Measurements from ENCODE around the gene SH2D1B.

SH2D1B gene

DNA sequence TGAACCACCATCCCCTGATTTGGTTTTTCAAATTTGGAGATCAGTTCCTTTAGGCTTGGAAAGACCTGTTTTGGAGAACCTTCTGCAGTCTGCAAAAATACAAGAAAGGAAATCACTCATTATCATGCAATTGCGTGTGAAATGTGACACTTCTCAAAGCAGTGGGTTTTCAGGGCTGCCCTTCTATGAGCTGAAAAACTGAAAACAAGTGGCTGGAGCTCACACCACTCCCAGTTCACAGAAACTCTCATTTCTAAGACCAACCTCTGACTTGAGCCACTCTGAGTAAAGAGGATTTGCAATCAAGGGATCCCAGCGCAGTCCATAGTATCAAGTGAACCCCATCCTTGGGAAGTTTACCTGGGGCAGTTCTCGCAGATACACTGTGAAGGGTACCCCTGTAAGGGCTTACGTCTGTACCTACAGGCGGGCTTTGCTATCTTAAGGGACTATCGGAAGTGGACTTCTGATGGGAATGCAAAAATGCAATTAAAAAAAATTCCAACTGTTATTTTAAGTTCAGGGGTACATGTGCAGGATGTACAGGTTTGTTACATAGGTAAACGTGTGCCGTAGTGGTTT is 12.8 kb downstream of the SH2D1B start:
- DNase-seq, result no peak

DNA sequence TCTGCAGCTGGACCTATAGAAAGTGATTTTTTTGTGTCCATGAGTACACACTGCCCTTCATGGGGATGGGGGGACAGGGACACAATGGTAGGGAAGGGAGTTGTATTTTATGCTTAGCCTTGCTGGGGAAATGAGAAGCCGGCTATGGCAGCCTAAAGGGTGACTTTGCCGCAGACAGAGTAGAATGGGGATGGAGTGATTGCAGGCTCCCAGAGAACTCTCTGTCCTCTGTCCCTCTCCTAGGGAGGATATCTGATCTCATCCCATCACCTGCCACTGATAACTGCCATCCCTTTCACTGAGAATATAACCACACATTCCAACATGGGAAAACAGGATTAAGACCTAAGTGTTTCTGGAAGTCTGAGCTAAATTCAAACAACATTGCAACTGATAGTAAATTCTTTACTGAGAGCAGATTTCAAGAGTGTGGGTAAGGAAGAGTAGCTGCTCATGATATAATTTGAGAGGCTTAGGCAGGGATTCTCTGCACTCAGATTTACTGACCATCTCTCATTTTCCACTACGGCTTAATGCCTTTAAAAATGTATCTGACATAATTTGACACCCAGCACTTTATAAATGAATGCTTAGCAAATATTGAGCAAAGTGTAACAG is 13.9 kb downstream of the SH2D1B start:
- no peak for DNase-seq

DNA sequence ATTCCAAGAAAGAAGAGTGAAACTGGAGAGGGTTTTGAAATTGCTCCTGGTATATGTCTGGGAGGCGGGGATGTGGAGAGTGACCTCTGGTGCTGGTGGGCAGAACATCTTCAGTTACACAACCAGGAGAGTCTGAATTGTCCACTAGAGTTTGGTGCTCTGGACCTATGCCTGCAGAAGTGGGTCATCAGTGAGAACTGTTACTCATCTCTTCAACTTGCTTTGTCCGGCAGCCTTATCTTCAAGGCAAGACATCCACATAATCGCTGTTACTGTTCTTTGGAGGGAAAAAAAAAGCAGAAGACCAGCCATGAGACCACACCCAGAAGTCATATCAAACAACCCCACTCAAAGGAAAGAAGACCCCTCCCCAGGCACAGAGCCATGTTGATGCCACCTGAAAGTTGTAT is 14.9 kb downstream of the SH2D1B start:
- DNase-seq, result no peak

DNA sequence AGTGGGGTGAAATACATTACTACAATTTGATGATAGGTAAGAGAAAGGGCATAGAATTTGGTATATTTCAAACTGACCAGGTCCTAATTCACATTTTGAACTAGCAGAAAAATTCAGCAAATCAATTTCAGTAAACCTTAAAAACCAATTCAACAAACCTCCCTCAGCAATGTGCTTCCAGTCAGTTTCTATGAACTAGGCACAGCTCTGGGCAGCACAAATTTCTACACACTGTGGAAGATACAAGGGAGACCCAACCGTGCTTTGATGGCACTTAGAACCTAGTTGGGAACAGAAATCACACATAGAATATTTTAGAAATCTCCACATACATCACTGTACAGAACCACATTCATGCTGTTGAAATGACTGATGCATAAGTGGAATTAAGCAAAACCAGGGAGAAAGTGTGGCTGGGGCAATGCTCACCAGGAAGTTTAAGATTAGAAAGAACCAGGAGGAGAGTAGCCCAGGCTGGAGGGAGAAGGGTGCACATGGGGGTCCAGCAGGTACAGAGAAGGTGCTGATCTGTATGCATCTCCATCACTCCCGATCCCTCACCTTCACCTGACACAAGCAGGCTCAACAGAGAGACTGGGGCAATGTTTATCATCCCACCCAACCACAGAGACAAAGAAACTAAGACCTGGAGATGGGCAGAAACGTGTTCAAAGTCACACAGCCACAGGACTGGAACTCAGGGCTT is 15.6 kb downstream of the SH2D1B start:
- DNase-seq, result no peak

DNA sequence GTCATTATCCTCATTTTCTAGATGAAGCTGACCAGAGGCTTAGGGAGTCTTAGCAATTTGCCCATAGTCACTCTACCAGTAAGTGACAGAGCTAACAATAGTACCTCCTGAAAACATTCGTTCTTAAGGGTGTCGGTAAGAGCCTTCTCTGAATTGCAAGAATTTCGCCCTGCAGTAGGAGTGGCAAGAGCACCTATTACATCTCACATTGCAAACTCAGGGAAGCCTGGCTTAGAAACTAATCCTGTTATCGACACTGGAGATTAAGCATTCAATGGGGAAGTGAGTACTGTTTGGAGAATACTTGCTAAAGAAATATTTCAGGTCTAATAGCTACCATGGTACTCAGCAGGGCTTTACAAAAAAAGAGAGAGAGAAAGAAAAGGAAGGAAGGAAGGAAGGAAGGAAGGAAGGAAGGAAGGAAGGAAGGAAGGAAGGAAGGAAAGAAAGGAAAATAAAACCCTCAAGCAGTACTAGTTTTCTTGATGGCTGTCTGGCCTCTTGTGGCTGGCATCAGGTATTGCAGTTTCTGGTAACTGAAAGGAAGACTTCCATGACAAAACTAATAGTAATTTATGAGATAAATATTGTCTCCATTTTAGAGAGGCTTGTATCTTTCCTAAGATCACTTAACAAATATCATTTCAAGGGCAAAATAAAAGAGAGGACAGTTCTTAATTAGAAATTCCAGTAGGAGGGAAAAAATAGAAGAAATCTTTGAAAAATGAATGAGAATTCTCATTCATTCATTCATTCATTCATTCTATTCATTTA is 20.0 kb downstream of the SH2D1B start:
- DNase-seq, result peak; percentile 42 to 43

DNA sequence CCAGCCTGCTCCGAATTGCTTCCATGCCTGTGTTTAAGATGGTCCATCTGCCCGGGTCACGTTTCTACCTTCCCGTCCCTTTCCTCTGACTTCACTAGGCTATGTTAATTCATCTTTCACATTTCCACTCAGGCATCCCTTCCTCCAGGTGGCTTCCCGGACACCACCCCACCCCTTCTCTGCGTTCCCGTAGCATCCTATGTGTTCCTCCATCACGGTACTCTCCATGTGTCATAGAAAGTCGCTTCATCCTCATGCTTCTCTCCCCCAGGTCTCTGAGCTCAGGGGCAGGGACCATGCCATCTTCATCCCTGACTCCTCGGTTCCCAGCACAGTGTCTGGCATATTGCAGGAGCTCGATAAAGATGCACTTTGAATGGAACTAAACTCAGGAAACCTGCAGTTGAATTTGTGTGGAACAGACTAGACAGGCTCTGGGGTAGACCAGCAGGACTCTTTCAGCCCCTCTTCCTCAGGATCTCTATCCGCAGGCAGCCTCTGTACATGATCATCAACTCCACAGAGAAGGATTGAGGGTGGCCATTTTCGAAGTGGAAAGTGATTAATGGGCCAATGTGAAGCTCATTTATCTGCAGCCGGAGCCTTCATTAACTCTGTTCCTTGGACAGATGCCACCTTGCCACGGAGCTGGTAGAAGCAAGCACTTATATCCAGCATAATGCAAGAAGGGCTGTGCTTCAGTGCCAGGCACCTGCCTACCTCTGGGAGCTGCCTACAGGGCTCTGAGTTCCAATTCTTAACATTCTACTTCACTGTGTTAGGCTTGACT is 21.3 kb downstream of the SH2D1B start:
- DNase-seq, result no peak

DNA sequence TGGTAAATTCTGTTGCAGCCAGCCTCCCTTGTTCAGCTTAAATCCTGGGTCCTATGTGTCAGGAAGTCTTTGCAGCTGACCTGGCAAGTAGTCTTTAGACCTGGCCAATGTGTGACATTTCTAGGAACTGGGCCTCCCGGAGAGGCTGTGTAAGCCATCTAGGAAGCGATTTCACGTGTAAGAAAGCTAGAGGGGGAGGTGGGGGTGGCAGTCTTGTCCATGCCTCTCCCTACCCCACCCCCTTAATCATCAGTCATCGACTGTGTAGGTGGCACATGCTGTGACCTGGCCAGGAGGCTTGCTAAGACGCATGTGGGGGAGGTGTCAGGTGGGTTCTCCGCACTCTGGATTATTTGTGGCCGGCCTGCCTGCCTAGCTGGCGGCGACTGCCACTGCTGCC is 22.0 kb downstream of the SH2D1B start:
- no peak for DNase-seq

DNA sequence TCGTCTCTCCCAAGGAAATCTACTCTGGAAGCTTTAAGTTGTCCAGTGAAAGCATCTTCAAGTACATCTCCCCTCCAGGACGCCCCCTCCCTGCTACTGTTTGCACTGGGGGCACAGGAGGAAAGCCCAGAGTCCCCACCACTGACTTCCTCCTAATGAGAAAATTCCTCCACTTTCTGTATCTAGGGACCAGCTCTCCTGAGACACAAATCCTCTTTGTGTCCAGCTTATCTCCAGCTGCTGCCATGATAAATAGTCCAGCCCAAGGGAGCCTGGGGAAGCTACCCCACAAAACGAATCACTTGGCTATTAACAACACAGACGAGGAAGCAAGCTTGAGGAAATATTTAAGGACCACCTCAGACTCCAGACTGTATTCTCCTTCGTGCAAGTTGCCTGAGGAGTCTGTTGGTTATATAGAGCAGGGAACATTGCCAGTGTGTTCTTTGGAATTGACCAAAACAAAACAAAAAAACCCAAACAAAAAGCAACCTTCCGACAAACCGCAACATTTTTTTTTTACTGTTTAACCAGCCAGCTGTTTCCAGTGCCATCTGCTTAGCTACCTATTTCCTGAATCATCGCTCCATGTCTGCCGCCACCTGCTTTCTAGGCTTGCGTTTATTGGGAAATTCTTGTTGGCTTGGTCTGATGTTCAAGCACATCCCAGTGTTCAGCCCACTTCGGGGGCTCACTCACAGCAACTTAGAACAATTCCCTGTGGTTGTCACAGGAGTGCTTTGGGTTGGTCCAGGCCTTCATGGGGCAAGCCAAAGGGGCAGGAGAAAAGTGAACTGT is 22.7 kb downstream of the SH2D1B start:
- DNase-seq, result no peak

DNA sequence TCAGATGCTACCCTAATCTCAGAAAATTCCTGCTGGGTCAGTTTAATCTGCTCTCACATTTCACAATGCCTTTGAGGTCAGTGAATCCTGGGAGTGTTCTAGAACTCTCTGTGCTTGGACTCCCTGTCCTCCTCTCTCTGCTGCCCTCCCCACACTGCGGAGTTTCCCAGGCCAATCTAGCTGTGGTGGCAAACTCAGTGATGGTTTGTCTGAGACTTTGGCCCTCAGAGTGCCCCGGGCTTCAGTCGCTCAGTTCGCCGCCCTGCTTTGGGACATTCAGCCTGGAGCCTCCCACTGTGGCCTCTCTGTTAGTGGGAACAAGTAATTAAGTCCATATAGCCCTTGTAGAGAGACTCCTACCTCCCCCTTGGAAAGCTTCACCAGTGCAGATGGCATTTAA is 23.3 kb downstream of the SH2D1B start:
- no peak for DNase-seq

DNA sequence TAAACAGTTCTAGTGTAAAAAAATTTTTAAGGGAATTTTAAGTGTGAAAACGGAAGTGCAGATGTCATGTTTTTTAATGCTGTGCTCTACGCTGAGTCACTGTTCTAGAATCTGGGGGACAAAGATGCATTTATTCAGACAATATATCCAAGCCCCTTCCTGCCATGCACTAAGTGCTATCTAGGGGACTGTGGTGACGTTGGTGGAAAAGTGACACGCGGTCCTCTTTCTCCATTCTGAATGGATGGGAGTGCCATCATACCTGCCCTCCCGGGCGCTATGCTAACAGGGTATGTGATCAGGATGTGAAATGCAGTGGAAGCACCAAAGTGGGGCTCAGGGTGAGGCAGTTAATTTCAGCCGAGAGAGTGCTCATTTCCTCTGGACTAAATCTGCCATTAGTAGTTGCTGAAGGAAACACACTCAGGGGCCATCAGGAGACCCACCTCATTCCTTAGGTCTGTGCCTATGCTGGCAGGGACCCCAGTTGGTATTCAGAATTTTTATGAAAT is 23.8 kb downstream of the SH2D1B start:
- no peak for DNase-seq

DNA sequence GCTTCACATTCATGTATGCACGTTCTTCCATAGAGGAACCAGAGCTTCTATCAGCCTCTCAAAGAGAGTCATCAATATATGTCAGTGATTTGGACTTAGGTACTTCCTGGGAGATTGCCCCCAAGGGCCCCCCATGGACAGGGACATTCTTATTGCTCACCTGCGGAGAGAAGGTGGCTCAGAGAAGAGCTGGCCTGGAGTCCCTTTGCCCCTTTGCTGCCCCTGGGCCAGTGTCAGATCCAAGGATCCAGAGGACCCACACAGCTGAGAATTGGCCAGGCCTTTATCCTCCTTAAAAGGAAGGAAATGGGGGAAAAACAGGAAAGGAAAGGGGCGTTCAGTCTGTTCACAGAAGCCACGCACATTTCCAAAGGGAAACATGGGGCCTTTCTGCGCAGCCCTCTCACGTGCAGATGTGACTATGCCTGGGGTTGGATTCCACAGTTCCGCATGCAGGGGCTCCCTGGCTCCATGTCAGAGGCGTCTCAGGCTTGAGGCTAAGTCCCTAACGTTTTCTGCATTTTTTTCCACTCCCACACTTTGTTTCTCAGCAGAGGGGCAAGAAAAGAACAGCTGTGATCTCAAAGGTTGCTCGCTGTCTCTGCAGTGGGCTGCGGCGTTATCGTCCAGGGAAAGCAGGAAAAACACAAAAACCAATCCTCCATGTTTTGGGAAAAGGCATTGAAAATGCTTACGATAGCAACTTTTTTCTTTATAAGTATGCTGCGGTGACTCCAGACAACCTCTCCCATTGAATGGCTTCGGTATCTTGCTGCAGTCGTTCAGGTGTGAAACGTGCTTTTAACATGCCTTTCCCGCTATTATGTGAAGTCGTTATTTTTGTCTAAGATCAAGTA is 24.5 kb downstream of the SH2D1B start:
- no peak for DNase-seq

DNA sequence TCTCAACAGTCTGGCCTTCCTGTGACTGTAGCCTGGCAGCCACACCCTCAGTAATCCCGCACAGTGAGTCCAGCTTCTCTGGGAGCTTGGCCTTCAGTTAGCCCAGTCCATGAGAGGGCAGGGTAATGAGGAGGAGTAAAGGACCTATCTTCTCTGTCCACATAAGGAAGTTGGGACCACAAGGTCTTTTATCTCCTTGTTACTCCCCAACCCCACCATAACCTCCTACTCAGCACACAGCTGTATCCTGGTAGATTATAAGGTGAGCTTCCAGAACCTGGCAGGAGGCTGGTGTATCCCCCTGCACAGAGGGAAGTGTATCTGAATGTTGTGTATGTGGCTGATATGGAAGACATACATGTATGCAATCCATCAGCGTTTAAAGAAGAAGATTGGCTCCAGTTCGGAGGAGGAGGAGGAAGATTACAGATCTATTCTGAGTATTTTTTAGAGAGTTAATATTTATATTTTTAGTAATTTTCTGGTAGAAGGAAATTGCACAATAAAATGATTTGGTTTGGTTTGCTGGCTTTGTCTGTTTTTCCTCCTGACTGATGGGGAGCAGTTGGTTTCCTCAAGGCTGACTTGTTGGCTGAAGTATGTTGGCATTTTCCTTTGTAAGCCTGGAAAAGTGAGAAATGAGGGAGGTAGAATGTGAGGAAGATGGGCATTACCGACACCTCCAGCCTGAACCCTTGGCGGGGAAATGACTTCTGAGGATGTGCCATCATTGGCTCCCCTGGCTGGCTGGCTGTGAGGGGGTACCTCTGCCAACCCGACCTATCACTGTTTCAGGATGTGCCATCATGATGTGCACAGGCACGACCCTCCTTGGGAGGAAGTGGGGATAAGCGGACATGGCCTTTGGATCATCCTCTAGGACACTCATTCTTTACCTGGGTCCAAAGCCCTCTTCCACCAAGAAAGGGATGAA is 25.4 kb downstream of the SH2D1B start:
- DNase-seq, result no peak

DNA sequence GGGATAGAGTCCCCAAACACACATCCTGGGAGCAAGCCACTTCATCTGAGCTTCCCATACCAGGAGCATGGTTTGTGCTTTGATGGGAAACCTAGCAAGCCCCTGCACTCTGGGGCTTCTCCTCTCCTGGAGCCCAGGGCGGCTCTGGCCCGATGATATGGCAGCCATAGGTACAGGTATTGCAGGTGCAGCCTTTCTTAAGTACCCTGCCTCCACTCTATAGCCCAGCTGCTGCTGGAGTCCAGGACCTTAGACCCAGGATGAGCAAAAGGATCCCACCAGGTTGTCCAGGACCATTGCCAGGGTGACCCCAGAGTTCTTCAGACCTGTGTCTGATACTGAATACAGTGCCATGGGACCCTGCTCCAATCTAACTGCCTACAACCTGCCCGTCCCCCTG is 26.2 kb downstream of the SH2D1B start:
- no peak for DNase-seq

DNA sequence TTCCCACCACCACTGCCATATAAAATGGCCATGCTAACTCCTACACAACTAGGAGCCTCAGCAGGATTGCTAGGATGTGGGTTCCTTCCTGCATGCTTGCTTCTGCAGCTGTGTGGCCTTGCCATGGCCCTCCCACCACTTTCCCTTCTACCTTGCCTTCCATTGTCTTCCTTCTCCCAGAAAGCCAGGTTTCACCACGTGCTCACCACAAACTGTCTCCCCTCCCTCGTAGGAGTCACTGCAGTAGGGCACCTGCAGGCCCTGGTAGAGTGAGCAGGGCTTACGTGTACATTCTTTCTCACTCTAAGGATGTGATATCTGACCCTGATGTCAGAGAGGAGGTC is 26.7 kb downstream of the SH2D1B start:
- DNase-seq, result no peak

DNA sequence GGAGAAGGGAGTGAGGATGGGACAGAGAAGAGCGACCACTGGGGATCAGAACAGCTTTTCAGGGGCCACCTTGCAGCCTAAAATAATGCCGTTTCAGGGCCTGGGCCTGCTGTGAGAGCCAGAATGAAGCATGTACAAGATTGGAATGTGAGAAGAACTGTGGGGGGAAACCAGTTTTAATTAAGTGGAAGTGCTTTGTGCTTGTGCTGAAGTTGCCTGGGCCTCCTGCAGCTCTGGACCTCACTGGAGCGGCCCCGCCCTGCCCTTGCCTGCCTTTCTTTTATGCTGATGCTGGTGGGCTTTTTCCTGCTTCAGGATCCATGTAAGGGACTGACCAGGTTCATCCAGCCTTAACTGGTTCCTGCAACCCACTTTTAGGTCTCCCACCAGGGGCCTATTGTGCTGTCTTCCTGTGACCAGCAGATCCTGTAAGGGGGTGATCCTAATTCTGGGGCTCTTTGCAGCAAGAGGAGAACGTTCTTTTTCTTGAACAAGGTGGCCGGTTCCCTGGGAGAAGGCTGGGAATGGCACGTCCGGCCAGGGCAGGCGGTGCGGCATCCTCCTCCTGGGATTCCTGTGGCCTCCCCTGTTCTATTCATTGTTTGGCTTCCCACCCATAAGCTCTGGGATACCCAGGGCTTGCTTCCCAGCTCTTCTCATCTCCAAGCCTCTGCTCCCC is 27.2 kb downstream of the SH2D1B start:
- no peak for DNase-seq

DNA sequence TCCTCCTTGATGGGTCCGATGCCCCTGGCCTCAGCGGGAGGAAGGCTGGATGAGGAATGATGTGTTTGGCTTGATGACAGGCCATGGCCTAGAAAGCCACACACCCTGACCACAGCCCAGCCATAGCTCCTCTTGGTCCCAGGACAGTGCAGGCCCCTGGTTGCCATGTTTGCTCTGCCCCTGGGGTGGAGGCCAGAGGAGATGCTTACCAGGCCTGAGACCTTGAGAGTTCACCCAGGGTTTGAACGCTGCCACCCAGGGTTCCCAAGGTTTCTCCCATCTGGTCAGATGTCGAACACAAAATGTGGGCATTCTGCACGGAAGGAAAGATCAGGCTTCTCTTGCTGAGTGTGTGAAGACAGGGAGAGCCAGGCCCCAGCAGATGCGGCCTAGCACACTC is 27.8 kb downstream of the SH2D1B start:
- DNase-seq, result no peak

DNA sequence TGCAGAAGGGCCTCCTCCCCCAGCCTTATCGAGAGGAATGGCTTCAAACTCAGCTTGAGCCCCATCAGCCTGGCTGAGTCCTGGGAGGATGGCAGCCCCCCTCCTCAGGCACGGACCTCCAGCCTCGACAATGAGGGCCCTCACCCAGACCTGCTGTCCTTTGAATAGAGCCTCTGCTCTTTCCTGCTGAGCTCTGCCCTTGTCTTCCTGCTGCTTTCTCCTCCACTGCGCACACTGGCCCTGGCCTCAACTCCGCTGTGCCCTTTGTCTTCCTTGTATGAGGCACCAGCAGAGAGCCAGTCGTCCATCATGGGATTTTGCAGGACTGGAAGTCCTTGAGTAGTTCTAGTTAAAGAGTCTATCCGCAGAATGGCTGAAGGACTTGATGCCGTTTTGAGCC is 28.4 kb downstream of the SH2D1B start:
- DNase-seq, result no peak

DNA sequence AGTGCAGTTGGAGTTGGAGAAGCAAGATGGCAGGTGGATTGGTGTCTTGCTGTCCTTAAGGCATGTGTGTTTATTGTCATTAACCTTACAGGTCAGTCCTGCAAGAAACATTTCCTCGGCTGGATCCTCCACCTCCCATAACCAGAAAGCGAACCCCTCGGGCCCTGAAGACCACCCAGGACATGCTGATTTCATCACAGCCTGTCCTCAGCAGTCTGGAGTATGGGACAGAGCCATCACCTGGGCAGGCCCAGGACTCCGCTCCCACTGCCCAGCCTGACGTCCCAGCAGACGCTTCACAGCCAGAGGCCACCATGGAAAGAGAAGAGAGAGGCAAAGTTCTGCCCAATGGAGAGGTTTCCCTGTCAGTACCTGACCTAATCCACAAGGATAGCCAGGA is 28.8 kb downstream of the SH2D1B start:
- no peak for DNase-seq

All from inflammatory macrophage (primary cell).